ENCODE measurements around the gene ALAD. TPM values are rescaled to one million over a fixed set of nuclear protein-coding genes. Genes with fewer than 3 reads are reported as not detected.

Gene ALAD
- 16.0 and 24.0 TPM in 2 replicates for total RNA-seq

GRCh38 chr9:113401027-113401792 is at the start of gene ALAD:
TSS of gene ALAD (minus strand) at chr9:113401284. CDS start at chr9:113393559, 7,725 bp downstream.

GRCh38 chr9:113410207-113410864 is 9.3 kb upstream of the ALAD start, which contains the start of the genes C9orf43 and POLE3:
TSS of gene C9orf43 (plus strand) at chr9:113410747. CDS start at chr9:113413494, 2,747 bp downstream.
TSS of gene POLE3 (minus strand) at chr9:113410675. CDS start at chr9:113410293, 382 bp downstream.

GRCh38 chr9:113376634-113377567 is 24.2 kb downstream of the ALAD start, which contains the start of gene HDHD3:
TSS of gene HDHD3 (minus strand) at chr9:113376986. CDS start at chr9:113374354, 2,632 bp downstream.

GRCh38 chr9:113349445-113350094 is 51.5 kb downstream of the ALAD start, which contains the start of gene BSPRY:
TSS of gene BSPRY (plus strand) at chr9:113349541. CDS start at chr9:113349580, 39 bp downstream.

GRCh38 chr9:113340011-113340699 is 60.9 kb downstream of the ALAD start, which contains the start of gene WDR31:
TSS of gene WDR31 (minus strand) at chr9:113340275. CDS start at chr9:113332022, 8,253 bp downstream.

Other genes with a start within 250 kb of the ALAD start
- gene FKBP15, start 180.0 kb downstream of the ALAD start, total RNA-seq = 9.9 and 21.0 TPM in 2 replicates
- 8.9 and 15.4 TPM in 2 replicates for gene SLC31A1, start 179.7 kb downstream of the ALAD start, total RNA-seq
- 39.3 and 49.9 TPM in 2 replicates for gene CDC26, start 125.7 kb downstream of the ALAD start, total RNA-seq
- 20.2 and 29.1 TPM in 2 replicates for gene PRPF4, start 125.6 kb downstream of the ALAD start, total RNA-seq
- gene RNF183, start 97.9 kb downstream of the ALAD start, total RNA-seq = not detected in 2 replicates
- gene WDR31, start 61.0 kb downstream of the ALAD start, total RNA-seq = 0.49 and 0.63 TPM in 2 replicates
- gene BSPRY, start 51.7 kb downstream of the ALAD start, total RNA-seq = not detected in 2 replicates
- 6.5 and 9.7 TPM in 2 replicates for gene HDHD3, start 24.3 kb downstream of the ALAD start, total RNA-seq
- gene POLE3, start 9.4 kb upstream of the ALAD start, total RNA-seq = 37.4 and 55.3 TPM in 2 replicates
- 0.16 and 0.44 TPM in 2 replicates for gene C9orf43, start 9.5 kb upstream of the ALAD start, total RNA-seq
- gene RGS3, start 62.4 kb upstream of the ALAD start, total RNA-seq = 311 and 404 TPM in 2 replicates

Data from bladder microvascular endothelial cell (primary cell).